ENCODE data around the gene MACF1.

The MACF1 gene

GRCh38 chr1:39359028-39359570 is 154.6 kb downstream of the MACF1 start:
- TF ChIP-seq CTCF (IDR thresholded peaks at IDR 0.05; ENCODE audit: extremely low read depth, insufficient read depth, missing control alignments), result no peak
- in situ Hi-C loops (cut with MboI; ENCODE audit: low pct_unique_long_range_greater_than_20kb, low sequenced_read_pairs, unreplicated experiment), result no loop called here
- DNase-seq (ENCODE audit: low spot score), result no peak

GRCh38 chr1:39360731-39361130 is 156.2 kb downstream of the MACF1 start:
- no peak for DNase-seq (ENCODE audit: low spot score)
- in situ Hi-C loops (cut with MboI; ENCODE audit: low pct_unique_long_range_greater_than_20kb, low sequenced_read_pairs, unreplicated experiment), result no loop called here
- no peak for TF ChIP-seq CTCF (IDR thresholded peaks at IDR 0.05; ENCODE audit: extremely low read depth, insufficient read depth, missing control alignments)

DNA sequence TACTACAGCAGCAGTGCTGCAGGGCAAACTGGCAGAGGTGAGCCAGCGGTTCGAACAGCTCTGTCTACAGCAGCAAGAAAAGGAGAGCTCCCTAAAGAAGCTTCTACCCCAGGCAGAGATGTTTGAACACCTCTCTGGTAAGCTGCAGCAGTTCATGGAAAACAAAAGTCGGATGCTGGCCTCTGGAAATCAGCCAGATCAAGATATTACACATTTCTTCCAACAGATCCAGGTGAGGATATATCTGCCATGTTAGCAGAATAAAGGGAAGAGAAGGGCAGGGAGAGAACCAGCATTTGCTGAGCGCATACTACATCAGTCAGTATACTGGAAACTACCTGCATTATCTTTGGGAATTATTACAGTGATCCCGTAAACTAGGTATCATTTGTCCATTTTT is 157.0 kb downstream of the MACF1 start:
- DNase-seq (ENCODE audit: low spot score), result no peak
- no peak for TF ChIP-seq CTCF (IDR thresholded peaks at IDR 0.05; ENCODE audit: extremely low read depth, insufficient read depth, missing control alignments)
- in situ Hi-C loops (cut with MboI; ENCODE audit: low pct_unique_long_range_greater_than_20kb, low sequenced_read_pairs, unreplicated experiment), result no loop called here

GRCh38 chr1:39363267-39363666 is 158.8 kb downstream of the MACF1 start:
- no peak for DNase-seq (ENCODE audit: low spot score)
- in situ Hi-C loops (cut with MboI; ENCODE audit: low pct_unique_long_range_greater_than_20kb, low sequenced_read_pairs, unreplicated experiment), result no loop called here
- TF ChIP-seq CTCF (IDR thresholded peaks at IDR 0.05; ENCODE audit: extremely low read depth, insufficient read depth, missing control alignments), result no peak

DNA sequence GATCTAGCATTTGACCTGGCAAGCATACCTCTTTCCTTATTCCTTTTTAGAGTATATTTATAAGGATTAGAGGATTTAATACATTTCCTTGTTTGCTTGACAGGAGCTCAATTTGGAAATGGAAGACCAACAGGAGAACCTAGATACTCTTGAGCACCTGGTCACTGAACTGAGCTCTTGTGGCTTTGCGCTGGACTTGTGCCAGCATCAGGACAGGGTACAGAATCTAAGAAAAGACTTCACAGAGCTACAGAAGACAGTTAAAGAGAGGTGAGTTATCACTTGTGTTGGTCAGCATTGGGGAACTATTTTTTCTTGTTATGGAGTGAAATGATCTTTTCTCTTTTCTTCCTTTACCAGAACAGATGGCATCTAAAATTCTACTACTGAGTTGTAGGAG is 163.6 kb downstream of the MACF1 start:
- DNase-seq (ENCODE audit: low spot score), result no peak
- no peak for TF ChIP-seq CTCF (IDR thresholded peaks at IDR 0.05; ENCODE audit: extremely low read depth, insufficient read depth, missing control alignments)
- in situ Hi-C loops (cut with MboI; ENCODE audit: low pct_unique_long_range_greater_than_20kb, low sequenced_read_pairs, unreplicated experiment), result no loop called here

DNA sequence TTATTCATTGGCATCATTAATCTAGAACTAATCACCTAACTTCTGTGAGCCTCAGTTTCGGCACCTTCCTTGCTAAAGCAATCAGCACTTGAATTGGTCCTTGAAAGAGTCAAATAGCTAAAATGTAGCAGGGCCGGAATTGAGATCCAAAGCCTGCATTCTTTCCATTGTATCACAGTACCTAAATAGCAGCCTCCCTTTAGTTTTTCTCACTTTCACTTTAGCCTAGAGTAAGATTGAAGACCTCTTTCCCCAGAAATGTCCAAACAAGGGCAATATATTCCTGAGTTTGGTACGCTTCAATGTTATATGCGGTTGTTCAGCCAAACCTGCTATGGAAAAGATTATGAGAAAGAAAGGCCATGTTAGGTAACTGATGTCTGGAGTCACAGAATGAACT is 165.1 kb downstream of the MACF1 start:
- DNase-seq (ENCODE audit: low spot score), result no peak
- no peak for TF ChIP-seq CTCF (IDR thresholded peaks at IDR 0.05; ENCODE audit: extremely low read depth, insufficient read depth, missing control alignments)
- in situ Hi-C loops (cut with MboI; ENCODE audit: low pct_unique_long_range_greater_than_20kb, low sequenced_read_pairs, unreplicated experiment), result no loop called here

DNA sequence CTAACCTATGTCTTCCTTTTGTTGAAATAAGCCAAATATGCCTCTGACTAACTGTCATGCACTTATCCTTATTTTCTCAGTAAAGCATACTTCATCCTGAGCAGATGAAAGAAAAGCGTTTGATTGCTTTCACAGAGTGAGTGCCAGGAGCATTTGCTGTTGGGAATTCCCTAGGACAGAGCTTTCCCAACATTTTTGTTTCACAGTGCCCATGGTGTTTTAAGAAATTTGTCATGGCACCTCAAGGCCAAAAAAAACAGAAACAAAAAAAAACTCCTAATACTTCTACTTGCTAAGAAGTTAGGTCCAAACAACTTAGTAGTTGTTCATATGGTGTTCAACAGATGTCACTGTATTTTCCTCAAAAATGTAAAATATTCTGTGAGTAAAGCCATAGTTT is 166.1 kb downstream of the MACF1 start:
- in situ Hi-C loops (cut with MboI; ENCODE audit: low pct_unique_long_range_greater_than_20kb, low sequenced_read_pairs, unreplicated experiment), result no loop called here
- DNase-seq (ENCODE audit: low spot score), result no peak
- no peak for TF ChIP-seq CTCF (IDR thresholded peaks at IDR 0.05; ENCODE audit: extremely low read depth, insufficient read depth, missing control alignments)
